ENCODE results near the gene DACH2.

DNA sequence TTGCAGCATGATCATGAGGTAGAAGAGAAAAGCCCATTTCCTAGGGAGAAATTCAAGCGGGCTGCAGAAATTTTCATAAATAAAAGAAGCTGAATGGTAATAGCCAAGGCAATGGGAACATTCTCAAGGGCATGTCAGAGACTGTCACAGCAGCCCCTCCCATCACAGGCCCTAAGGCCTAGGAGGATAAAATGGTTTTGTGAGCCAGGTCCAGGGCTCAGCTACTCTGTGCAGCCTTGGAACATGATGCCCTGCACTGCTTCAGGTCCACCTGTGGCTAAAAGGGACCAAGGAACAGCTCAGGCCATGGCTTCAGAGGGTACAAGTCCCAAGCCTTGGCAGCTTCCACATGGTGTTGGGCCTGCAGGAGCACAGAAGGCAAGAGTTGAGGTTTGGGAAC lies 93.3 kb downstream of the DACH2 start:
- TF ChIP-seq, protein P1, sequence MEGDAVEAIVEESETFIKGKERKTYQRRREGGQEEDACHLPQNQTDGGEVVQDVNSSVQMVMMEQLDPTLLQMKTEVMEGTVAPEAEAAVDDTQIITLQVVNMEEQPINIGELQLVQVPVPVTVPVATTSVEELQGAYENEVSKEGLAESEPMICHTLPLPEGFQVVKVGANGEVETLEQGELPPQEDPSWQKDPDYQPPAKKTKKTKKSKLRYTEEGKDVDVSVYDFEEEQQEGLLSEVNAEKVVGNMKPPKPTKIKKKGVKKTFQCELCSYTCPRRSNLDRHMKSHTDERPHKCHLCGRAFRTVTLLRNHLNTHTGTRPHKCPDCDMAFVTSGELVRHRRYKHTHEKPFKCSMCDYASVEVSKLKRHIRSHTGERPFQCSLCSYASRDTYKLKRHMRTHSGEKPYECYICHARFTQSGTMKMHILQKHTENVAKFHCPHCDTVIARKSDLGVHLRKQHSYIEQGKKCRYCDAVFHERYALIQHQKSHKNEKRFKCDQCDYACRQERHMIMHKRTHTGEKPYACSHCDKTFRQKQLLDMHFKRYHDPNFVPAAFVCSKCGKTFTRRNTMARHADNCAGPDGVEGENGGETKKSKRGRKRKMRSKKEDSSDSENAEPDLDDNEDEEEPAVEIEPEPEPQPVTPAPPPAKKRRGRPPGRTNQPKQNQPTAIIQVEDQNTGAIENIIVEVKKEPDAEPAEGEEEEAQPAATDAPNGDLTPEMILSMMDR (IDR thresholded peaks at IDR 0.05), result no peak
- no peak for TF ChIP-seq EZH2phosphoT487 (IDR thresholded peaks at IDR 0.05)

Data from neural progenitor cell (in vitro differentiated cells).